IMR-90 (cell line): ENCODE results near the gene IL36RN. TPM values are rescaled to one million over a fixed set of nuclear protein-coding genes. Genes with fewer than 3 reads are reported as not detected.

Experiments
- ATAC-seq: fragments of 200-7000 bp; cut with Tn5 transposase; 2 replicates; pipeline ENCODE4 v1.9.1; 2020; ENCODE audit warnings: low read depth, mild to moderate bottlenecking, moderate library complexity
- BruUV-seq: library from RNA; stranded (reverse); fragments of 400-500 nt; replicated peaks from 2 replicates; lab custom pipeline; 2021; lab: Mats Ljungman, UMichigan
- CTCF ChIA-PET: fragments of 300-600 bp; formaldehyde crosslinking; extraction: SDS; loops from one replicate; lab custom pipeline; 2021; ENCODE audit warnings: antibody characterized with exemption; lab: Yijun Ruan, JAX
- POLR2A ChIA-PET: fragments of 300-600 bp; sonication (Branson Sonifier 250); formaldehyde crosslinking; loops from one replicate; lab custom pipeline; 2022; ENCODE audit warnings: antibody characterized with exemption; ENCODE audit not compliant: unreplicated experiment; lab: Charles Lee
- DNase-seq: peaks from one replicate; pipeline ENCODE4 v3.0.0; 2013
- H2AFZ ChIP-seq: replicated peaks from 2 replicates; pipeline ENCODE3; 2013; ENCODE audit warnings: low read length, mild to moderate bottlenecking; ENCODE audit not compliant: poor library complexity
- H2AK5ac ChIP-seq: 2 replicates; pipeline ENCODE4 v1.6.1; 2013; ENCODE audit warnings: low read depth, low read length, inconsistent platforms
- H2AK9ac ChIP-seq: replicated peaks from 2 replicates; pipeline ENCODE3; 2013; ENCODE audit warnings: mild to moderate bottlenecking, low read depth, low read length, moderate library complexity; ENCODE audit not compliant: poor library complexity
- H2BK120ac ChIP-seq: 2 replicates; pipeline ENCODE4 v1.6.1; 2013; ENCODE audit warnings: low read depth, low read length, inconsistent platforms
- H2BK15ac ChIP-seq: 3 replicates; pipeline ENCODE4 v1.6.1; 2013; ENCODE audit warnings: low read depth, low read length, inconsistent platforms
- H2BK20ac ChIP-seq: 2 replicates; pipeline ENCODE4 v1.6.1; 2013; ENCODE audit warnings: low read depth, mild to moderate bottlenecking, inconsistent platforms, low read length, moderate library complexity
- H2BK5ac ChIP-seq: 2 replicates; pipeline ENCODE4 v1.6.1; 2013; ENCODE audit warnings: mild to moderate bottlenecking, low read depth, low read length, inconsistent platforms; ENCODE audit not compliant: poor library complexity, severe bottlenecking
- H3K14ac ChIP-seq: replicated peaks from 2 replicates; pipeline ENCODE4 v1.6.1; 2013; ENCODE audit warnings: low read depth, low read length, inconsistent platforms
- H3K18ac ChIP-seq: 2 replicates; pipeline ENCODE4 v1.6.1; 2013; ENCODE audit warnings: low read depth, low read length, control low read depth
- H3K23ac ChIP-seq: 2 replicates; pipeline ENCODE4 v1.6.1; 2013; ENCODE audit warnings: low read depth, low read length, inconsistent platforms
- H3K27ac ChIP-seq: 2 replicates; pipeline ENCODE4 v1.5.1; 2013; ENCODE audit warnings: mild to moderate bottlenecking, control low read depth, low read length; ENCODE audit not compliant: insufficient read depth
- H3K27me3 ChIP-seq: 2 replicates; pipeline ENCODE4 v1.6.1; 2013; ENCODE audit warnings: low read length; ENCODE audit not compliant: control insufficient read depth, insufficient read depth
- H3K36me3 ChIP-seq: 2 replicates; pipeline ENCODE4 v1.6.1; 2013; ENCODE audit warnings: low read length, mixed read lengths; ENCODE audit not compliant: control insufficient read depth, insufficient read depth
- H3K4ac ChIP-seq: 2 replicates; pipeline ENCODE4 v1.6.1; 2013; ENCODE audit warnings: low read depth, low read length, inconsistent platforms
- H3K4me1 ChIP-seq: 2 replicates; pipeline ENCODE4 v1.6.1; 2013; ENCODE audit warnings: low read length, mixed read lengths; ENCODE audit not compliant: control insufficient read depth, insufficient read depth
- H3K4me2 ChIP-seq: 2 replicates; pipeline ENCODE4 v1.6.1; 2013; ENCODE audit warnings: low read depth, mild to moderate bottlenecking, control low read depth, low read length, moderate library complexity
- H3K4me3 ChIP-seq: 2 replicates; pipeline ENCODE4 v1.5.1; 2013; ENCODE audit warnings: low read depth, mild to moderate bottlenecking, control low read depth, low read length, moderate library complexity; ENCODE audit not compliant: insufficient read depth
- H3K56ac ChIP-seq: 2 replicates; pipeline ENCODE4 v1.6.1; 2013; ENCODE audit warnings: low read length, inconsistent platforms; ENCODE audit not compliant: insufficient read depth; ENCODE audit errors: extremely low read depth
- H3K79me1 ChIP-seq, 2 experiments: 2 replicates each; pipeline ENCODE4 v1.6.1; 2013; ENCODE audit warnings: low read length in 2 of 2, inconsistent platforms in 1 of 2, low read depth in 1 of 2
- H3K9ac ChIP-seq: 2 replicates; pipeline ENCODE4 v1.6.1; 2013; ENCODE audit warnings: low read depth, low read length, control low read depth
- H3K9me1 ChIP-seq: 2 replicates; pipeline ENCODE4 v1.6.1; 2013; ENCODE audit warnings: low read length, inconsistent platforms; ENCODE audit not compliant: insufficient read depth
- H3K9me3 ChIP-seq: 2 replicates; pipeline ENCODE4 v1.6.1; 2013; ENCODE audit warnings: low read length; ENCODE audit not compliant: control insufficient read depth, insufficient read depth
- H4K20me1 ChIP-seq: 2 replicates; pipeline ENCODE4 v1.6.1; 2013; ENCODE audit warnings: low read length, inconsistent platforms; ENCODE audit not compliant: insufficient read depth
- H4K5ac ChIP-seq: 2 replicates; pipeline ENCODE4 v1.6.1; 2013; ENCODE audit warnings: mild to moderate bottlenecking, low read depth, low read length, control low read depth
- H4K8ac ChIP-seq, 2 experiments: 2 replicates each; pipeline ENCODE4 v1.6.1; 2013; ENCODE audit warnings: low read depth in 2 of 2, low read length in 2 of 2, control low read depth in 1 of 2, inconsistent platforms in 1 of 2
- H4K91ac ChIP-seq: 2 replicates; pipeline ENCODE4 v1.6.1; 2013; ENCODE audit warnings: low read depth, low read length, inconsistent platforms; ENCODE audit not compliant: insufficient read depth
- ELK1 ChIP-seq: fragments of 150-350 bp; IDR thresholded peaks from 2 replicates; pipeline ENCODE4 v1.6.1; 2016; ENCODE audit warnings: low read depth, mild to moderate bottlenecking, low read length, moderate library complexity, borderline replicate concordance
- FOS ChIP-seq: fragments of 150-350 bp; IDR thresholded peaks from 2 replicates; pipeline ENCODE4 v1.6.1; 2016; ENCODE audit warnings: low read depth, low read length
- NFE2L2 ChIP-seq: fragments of 150-350 bp; IDR thresholded peaks from 2 replicates; pipeline ENCODE4 v1.6.1; 2016; ENCODE audit warnings: low read depth, mild to moderate bottlenecking, low read length
- POLR2A ChIP-seq: IDR thresholded peaks from 2 replicates; pipeline ENCODE4 v1.6.1; 2012; ENCODE audit warnings: mild to moderate bottlenecking, low read depth, low read length
- RAD21 ChIP-seq: IDR thresholded peaks from 2 replicates; pipeline ENCODE4 v1.6.1; 2012; ENCODE audit warnings: low read length, improper control_type of control experiment
- dilution Hi-C: fragments of 300-500 bp; cut with HindIII; formaldehyde crosslinking; loops from one replicate; pipeline ENCODE4 v1.14.3; 2018; ENCODE audit warnings: low sequenced_read_pairs; ENCODE audit not compliant: unreplicated experiment
- in situ Hi-C: fragments of 300-500 bp; cut with MboI; formaldehyde crosslinking; loops from 3 replicates; pipeline ENCODE4 v1.14.3; 2019; ENCODE audit warnings: low sequenced_read_pairs, inconsistent platforms, mixed read lengths
- intact Hi-C: fragments of 100-400 bp; cut with micrococcal nuclease; formaldehyde crosslinking; loops from 2 replicates; pipeline ENCODE4 v1.10.0; 2022
- polyA plus RNA-seq, 3 experiments: library from polyadenylated mRNA; depleted of rRNA; stranded (reverse); fragments of >200 nt; gene quantifications; 2 replicates each; pipeline ENCODE4 v1.2.3, GENCODE V29; 2012; ENCODE audit warnings: low replicate concordance in 1 of 3
- total RNA-seq: library from RNA; depleted of rRNA; stranded (reverse); fragments of >200 nt; gene quantifications from 2 replicates; pipeline ENCODE4 v1.2.3, GENCODE V29; 2012

The IL36RN gene
- total and polyA plus RNA-seq, 2 of the 4 experiments (the other 2 are of a cell fraction), result not detected

GRCh38 chr2:113054066-113054465, 4.9 kb upstream of the IL36RN start:
- Histone ChIP-seq H3K56ac (no peak overlapping the region), H2AFZ (no peak overlapping the region)
- dilution Hi-C loops, result no loop called here

More at GRCh38 chr2:113054066-113054465, 4.9 kb upstream of the IL36RN start:
- Histone ChIP-seq H3K4me3 (no peak overlapping the region), H2BK5ac (no peak overlapping the region), H3K36me3 (no peaks in the 10 kb centered on the region), H4K20me1 (no peaks in the 10 kb centered on the region), H3K79me1 (no peaks in the 10 kb centered on the region), H4K5ac (no peak overlapping the region), H2AK5ac (no peak overlapping the region), H3K9ac (no peak overlapping the region), H3K9me1 (no peaks in the 10 kb centered on the region), H3K23ac (no peak overlapping the region), H2AK9ac (no peak overlapping the region), H3K4me1 (no peaks in the 10 kb centered on the region), H4K91ac (no peak overlapping the region), H3K14ac (no peak overlapping the region), H3K4ac (no peak overlapping the region), H3K27ac (no peak overlapping the region), H3K4me2 (no peak overlapping the region), H2BK15ac (no peak overlapping the region), H3K27me3 (no peaks in the 10 kb centered on the region; the same call in 1 of the 2 replicates), H2BK20ac (no peak overlapping the region), H3K9me3 (no peaks in the 10 kb centered on the region; the same call in 1 of the 2 replicates), H4K8ac (no peak overlapping the region), H2BK120ac (no peak overlapping the region), H3K18ac (no peak overlapping the region)
- no peak for TF ChIP-seq RAD21
- no peak for TF ChIP-seq FOS
- TF ChIP-seq POLR2A, result no peak
- TF ChIP-seq ELK1, result no peak
- TF ChIP-seq NFE2L2, result no peak
- ChIA-PET CTCF (no interaction called here), POLR2A (no interaction called here)
- in situ Hi-C loops (no loop called here), intact Hi-C loops (no loop called here)
- BruUV-seq, result no TSS peak
- DNase-seq (no peak), ATAC-seq (no peak)
